CD4-positive, alpha-beta T cell treated with Interleukin-12 subunit alpha and Interleukin-12 subunit beta, for 1 hour (primary cell): ENCODE measurements around the gene ZSWIM1.

Experiments used
- DNase-seq: peaks from one replicate; pipeline ENCODE4 v3.0.0-alpha.2; 2020

ZSWIM1 gene

DNA sequence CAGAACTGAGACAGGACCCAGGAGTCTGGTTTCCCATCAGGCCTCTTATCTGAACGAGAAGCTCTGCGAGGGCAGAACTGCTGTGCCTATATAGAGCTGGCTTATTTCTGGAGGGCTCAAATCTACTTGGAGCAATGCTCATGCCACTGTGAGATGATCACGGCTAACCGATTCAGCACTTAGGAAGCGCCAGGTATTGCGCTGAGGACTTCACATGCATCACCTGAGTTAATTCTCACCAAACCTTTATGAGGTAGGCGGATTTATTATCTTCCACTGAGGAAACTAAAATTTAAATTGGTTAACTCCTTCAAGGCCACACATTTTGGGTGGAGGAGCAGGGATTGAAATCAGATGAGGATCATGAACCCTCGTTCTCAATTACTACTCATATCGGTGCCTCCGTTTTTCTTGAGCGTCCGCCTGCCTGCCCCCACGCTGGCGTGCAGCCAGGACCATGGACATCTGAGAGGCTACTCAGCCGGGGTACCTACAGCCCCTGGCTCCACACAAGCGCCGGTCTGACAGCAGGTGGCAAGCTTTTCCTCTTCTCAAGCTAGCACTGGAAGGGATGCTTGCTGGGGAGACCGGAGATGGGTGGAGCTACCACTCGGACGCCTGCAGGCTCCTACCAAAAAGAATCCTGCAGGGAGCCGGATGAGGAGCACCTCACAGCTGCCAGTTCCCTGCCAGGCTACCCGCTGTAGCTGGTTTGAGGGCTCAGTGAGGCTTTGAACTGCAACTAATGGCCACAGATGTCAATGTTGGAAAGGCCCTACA, 52.4 kb downstream of the ZSWIM1 start:
- peak; percentile 68 for DNase-seq

DNA sequence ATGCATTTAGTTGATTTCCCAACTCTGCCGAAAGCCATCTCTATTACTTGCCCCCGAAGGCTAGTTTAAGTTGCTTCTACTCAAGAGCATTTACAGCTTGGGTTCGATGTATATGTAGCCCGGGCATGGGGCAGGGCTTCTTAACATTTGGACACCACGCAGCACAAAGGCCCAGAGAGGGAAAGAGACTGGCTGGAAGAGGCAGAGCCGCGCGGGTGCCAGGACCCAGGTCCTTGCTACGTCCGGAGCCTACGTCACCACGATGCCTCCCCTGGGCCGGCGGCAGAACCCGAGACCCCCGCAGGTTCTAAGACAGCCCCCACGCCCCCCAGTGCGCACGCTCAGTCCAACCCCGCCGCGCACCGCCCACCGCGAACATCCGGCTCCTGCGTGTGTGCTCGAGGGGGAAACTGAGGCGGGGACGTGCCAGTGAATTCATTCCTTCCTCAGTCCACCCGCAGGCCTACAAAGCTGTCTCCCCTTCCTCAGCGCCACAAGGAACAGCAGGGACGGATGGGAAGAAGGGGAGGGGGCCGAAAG, 53.1 kb downstream of the ZSWIM1 start:
- DNase-seq = no peak
